K562 (cell line): ENCODE results near the gene LANCL3. TPM values are rescaled to one million over a fixed set of nuclear protein-coding genes. Genes with fewer than 3 reads are reported as not detected.

Experiments
- ARID1B ChIP-seq: fragments of 450-650 bp; IDR thresholded peaks from 2 replicates; pipeline ENCODE4 v1.6.1; 2016; ENCODE audit warnings: antibody characterized with exemption, mild to moderate bottlenecking, inconsistent platforms
- CBFA2T3 ChIP-seq: fragments of 450-650 bp; IDR thresholded peaks from 2 replicates; pipeline ENCODE4 v1.6.1; 2017
- FOXM1 ChIP-seq, 2 experiments: fragments of 450-650 bp in 1 of 2; sonication (generic) in 1 of 2; formaldehyde crosslinking in 1 of 2; IDR thresholded peaks; 2 replicates each; pipeline versions ENCODE4 v1.6.1 to v1.9.0; 2017 to 2022; ENCODE audit warnings: low read depth in 2 of 2, mild to moderate bottlenecking in 2 of 2, missing genetic modification reagents in 1 of 2, moderate library complexity in 1 of 2
- MEIS2 ChIP-seq: fragments of 450-650 bp; IDR thresholded peaks from 2 replicates; pipeline ENCODE4 v1.6.1; 2014; ENCODE audit warnings: mild to moderate bottlenecking; ENCODE audit not compliant: partially characterized antibody
- NCOA1 ChIP-seq: fragments of 450-650 bp; IDR thresholded peaks from 2 replicates; pipeline ENCODE4 v1.6.1; 2016; ENCODE audit warnings: low read depth
- RCOR1 ChIP-seq, 2 experiments: IDR thresholded peaks; 2 replicates each; pipeline ENCODE4 v1.6.1; 2012; ENCODE audit warnings: low read depth in 2 of 2, low read length in 2 of 2, borderline replicate concordance in 1 of 2, improper control_type of control experiment in 1 of 2
- SMARCE1 ChIP-seq: fragments of 450-650 bp; IDR thresholded peaks from 2 replicates; pipeline ENCODE4 v1.7.1; 2016; ENCODE audit warnings: mild to moderate bottlenecking
- SNIP1 ChIP-seq: fragments of 450-650 bp; IDR thresholded peaks from 2 replicates; pipeline ENCODE4 v1.7.1; 2017; ENCODE audit warnings: low read depth, mild to moderate bottlenecking
- TBL1XR1 ChIP-seq, 2 experiments: IDR thresholded peaks; 2 replicates each; pipeline ENCODE4 v1.6.1; 2012; ENCODE audit warnings: improper control_type of control experiment in 2 of 2, low read length in 2 of 2, mild to moderate bottlenecking in 1 of 2
- YY1 ChIP-seq, 3 experiments: IDR thresholded peaks; 2 replicates each; pipeline ENCODE4 v1.6.1; 2011; ENCODE audit warnings: low read length in 2 of 3, mild to moderate bottlenecking in 2 of 3, moderate library complexity in 2 of 3, borderline replicate concordance in 1 of 3, control low read depth in 1 of 3, low read depth in 1 of 3; ENCODE audit not compliant: insufficient read depth in 3 of 3, insufficient replicate concordance in 2 of 3, control insufficient read depth in 1 of 3, insufficient read length in 1 of 3; ENCODE audit errors: extremely low read depth in 1 of 3
- ZNF134 ChIP-seq: fragments of 250-450 bp; sonication (Bioruptor Pico); conservative IDR thresholded peaks from 2 replicates; pipeline ENCODE4 v1.4.0; 2020
- ZNF175 ChIP-seq: fragments of 200-800 bp; sonication (Bioruptor generic); IDR thresholded peaks from 2 replicates; pipeline ENCODE4 v1.6.1; 2016; ENCODE audit warnings: low read depth, mild to moderate bottlenecking, missing genetic modification characterization, missing compliant biosample characterization
- ZNF384 ChIP-seq: IDR thresholded peaks from 2 replicates; pipeline ENCODE4 v1.6.1; 2012; ENCODE audit warnings: low read depth, low read length, improper control_type of control experiment
- polyA plus RNA-seq, 8 experiments: library from polyadenylated mRNA; depleted of rRNA in 4 of 8; stranded (reverse) in 5 of 8; unstranded in 3 of 8; fragments of >200 nt; fragmentation: Nextera tagmentation in 2 of 8; fragmentation: Illumina TruSeq in 1 of 8; extraction: Ambion mirVana in 2 of 8; extraction: Trizol in 1 of 8; gene quantifications; 2 replicates each; pipeline versions ENCODE4 v1.2.1 to v1.2.3, GENCODE V29; 2011 to 2014; ENCODE audit warnings: inconsistent platforms in 1 of 8, missing spikeins in 1 of 8
- total RNA-seq, 7 experiments: library from RNA; depleted of rRNA in 6 of 7; stranded (reverse); fragments of >200 nt in 6 of 7; fragmentation: Illumina TruSeq in 2 of 7; extraction: Trizol in 2 of 7; gene quantifications; 2 replicates each; pipeline versions ENCODE4 v1.2.1 to v1.2.3, GENCODE V29; 2011 to 2021; ENCODE audit warnings: low replicate concordance in 1 of 7
- TF ChIP-seq, protein P1 (sequence below), 3 experiments: IDR thresholded peaks in 2 of 3; conservative IDR thresholded peaks in 1 of 3; 2 replicates each; pipeline ENCODE4 v1.5.1; 2011 to 2012; ENCODE audit warnings: low read length in 3 of 3, mild to moderate bottlenecking in 3 of 3, control low read depth in 2 of 3, improper control_type of control experiment in 1 of 3, inconsistent platforms in 1 of 3, low read depth in 1 of 3, mixed read lengths in 1 of 3, moderate library complexity in 1 of 3; ENCODE audit not compliant: insufficient read depth in 2 of 3
- TF ChIP-seq, protein P2 (sequence below): sonication (generic); formaldehyde crosslinking; IDR thresholded peaks from 2 replicates; pipeline ENCODE4 v1.8.0; 2022; ENCODE audit warnings: mild to moderate bottlenecking, low read depth, missing genetic modification reagents

LANCL3 gene
- total and polyA plus RNA-seq, 9 of the 15 experiments (the other 6 are each of a cell fraction or from before 2014, with no cell fraction given): 0.41 to 1.5 (median 0.58) TPM

DNA sequence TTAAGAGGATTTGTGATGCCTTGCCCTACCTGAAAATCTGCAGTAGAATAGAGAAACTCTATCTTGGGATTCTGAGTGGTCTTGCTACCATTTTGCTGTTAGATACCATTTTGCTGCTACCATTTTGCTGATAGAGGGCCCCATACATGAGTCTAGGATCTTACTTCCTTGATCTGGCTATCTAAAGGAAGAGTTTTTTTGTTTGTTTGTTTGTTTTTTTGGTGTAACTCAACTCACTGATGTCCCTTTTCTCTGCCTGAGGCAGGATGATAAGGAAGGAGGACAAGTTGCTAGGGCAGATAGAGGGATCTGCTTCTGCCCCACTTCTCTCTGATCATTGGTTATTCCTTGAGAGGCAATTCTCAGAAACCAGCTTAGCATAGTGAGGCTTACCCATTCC is 145.1 kb downstream of the LANCL3 start (continued):
- TF ChIP-seq CBFA2T3: peak; percentile 93
- peak; percentile 81; the same call in 1 of the 2 replicates for TF ChIP-seq FOXM1 (IDR thresholded peaks at IDR 0.05; ENCODE audit: low read depth)
- TF ChIP-seq FOXM1 (CRISPR knock-in tag; IDR thresholded peaks at IDR 0.05; ENCODE audit: low read depth): no peak
- TF ChIP-seq YY1 (IDR thresholded peaks at IDR 0.05; ENCODE audit: borderline replicate concordance in 1 of 3, control insufficient read depth in 1 of 3, extremely low read depth in 1 of 3, insufficient read depth in 3 of 3, insufficient read length in 1 of 3, insufficient replicate concordance in 2 of 3, low read depth in 1 of 3, low read length in 2 of 3): peak in 1 of 3 experiments; percentile 73
- TF ChIP-seq, protein P1, sequence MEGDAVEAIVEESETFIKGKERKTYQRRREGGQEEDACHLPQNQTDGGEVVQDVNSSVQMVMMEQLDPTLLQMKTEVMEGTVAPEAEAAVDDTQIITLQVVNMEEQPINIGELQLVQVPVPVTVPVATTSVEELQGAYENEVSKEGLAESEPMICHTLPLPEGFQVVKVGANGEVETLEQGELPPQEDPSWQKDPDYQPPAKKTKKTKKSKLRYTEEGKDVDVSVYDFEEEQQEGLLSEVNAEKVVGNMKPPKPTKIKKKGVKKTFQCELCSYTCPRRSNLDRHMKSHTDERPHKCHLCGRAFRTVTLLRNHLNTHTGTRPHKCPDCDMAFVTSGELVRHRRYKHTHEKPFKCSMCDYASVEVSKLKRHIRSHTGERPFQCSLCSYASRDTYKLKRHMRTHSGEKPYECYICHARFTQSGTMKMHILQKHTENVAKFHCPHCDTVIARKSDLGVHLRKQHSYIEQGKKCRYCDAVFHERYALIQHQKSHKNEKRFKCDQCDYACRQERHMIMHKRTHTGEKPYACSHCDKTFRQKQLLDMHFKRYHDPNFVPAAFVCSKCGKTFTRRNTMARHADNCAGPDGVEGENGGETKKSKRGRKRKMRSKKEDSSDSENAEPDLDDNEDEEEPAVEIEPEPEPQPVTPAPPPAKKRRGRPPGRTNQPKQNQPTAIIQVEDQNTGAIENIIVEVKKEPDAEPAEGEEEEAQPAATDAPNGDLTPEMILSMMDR (IDR thresholded peaks at IDR 0.05 in 2 of 3, conservative IDR thresholded peaks at IDR 0.05 in 1 of 3; ENCODE audit: insufficient read depth in 2 of 3, low read depth in 1 of 3, low read length in 3 of 3): 0 out of 6 replicates have a peak, but pooled peaks of 1 of the 3 experiments have one; percentile 4
- TF ChIP-seq, protein P2, sequence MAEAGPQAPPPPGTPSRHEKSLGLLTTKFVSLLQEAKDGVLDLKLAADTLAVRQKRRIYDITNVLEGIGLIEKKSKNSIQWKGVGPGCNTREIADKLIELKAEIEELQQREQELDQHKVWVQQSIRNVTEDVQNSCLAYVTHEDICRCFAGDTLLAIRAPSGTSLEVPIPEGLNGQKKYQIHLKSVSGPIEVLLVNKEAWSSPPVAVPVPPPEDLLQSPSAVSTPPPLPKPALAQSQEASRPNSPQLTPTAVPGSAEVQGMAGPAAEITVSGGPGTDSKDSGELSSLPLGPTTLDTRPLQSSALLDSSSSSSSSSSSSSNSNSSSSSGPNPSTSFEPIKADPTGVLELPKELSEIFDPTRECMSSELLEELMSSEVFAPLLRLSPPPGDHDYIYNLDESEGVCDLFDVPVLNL (CRISPR knock-in tag): no peak
- peak; percentile 97 for TF ChIP-seq ARID1B
- no peak for TF ChIP-seq ZNF134
- TF ChIP-seq ZNF175 (CRISPR knock-in tag): no peak
- TF ChIP-seq TBL1XR1 (IDR thresholded peaks at IDR 0.05; ENCODE audit: low read length in 2 of 2): 0 out of 4 replicates have a peak, but pooled peaks of 1 of the 2 experiments have one; percentile 23
- TF ChIP-seq MEIS2: peak; percentile 54
- TF ChIP-seq SMARCE1: peak; percentile 81; the same call in 1 of the 2 replicates
- no peak for TF ChIP-seq SNIP1
- peak; percentile 75; the same call in 1 of the 2 replicates for TF ChIP-seq NCOA1
- TF ChIP-seq ZNF384: peak; percentile 46; the same call in 1 of the 2 replicates
- peak in 1 of 2 experiments; percentile 24; a peak in 1 of 4 replicates for TF ChIP-seq RCOR1 (IDR thresholded peaks at IDR 0.05; ENCODE audit: borderline replicate concordance in 1 of 2, low read depth in 2 of 2, low read length in 2 of 2)
